ENCODE data around the gene PANX2. TPM values are rescaled to one million over a fixed set of nuclear protein-coding genes. Genes with fewer than 3 reads are reported as not detected.
A peak's percentile ranks its signal among the peaks of the same experiment; 100 is the strongest.
"Not testable (repeated sequence)": the region's sequence is repeated elsewhere in the genome, so short reads cannot be mapped to it uniquely, and the experiment has no call there.

Gene PANX2
- total RNA-seq, 2 donors from 2014 or later = 2.1 to 2.5 TPM

DNA sequence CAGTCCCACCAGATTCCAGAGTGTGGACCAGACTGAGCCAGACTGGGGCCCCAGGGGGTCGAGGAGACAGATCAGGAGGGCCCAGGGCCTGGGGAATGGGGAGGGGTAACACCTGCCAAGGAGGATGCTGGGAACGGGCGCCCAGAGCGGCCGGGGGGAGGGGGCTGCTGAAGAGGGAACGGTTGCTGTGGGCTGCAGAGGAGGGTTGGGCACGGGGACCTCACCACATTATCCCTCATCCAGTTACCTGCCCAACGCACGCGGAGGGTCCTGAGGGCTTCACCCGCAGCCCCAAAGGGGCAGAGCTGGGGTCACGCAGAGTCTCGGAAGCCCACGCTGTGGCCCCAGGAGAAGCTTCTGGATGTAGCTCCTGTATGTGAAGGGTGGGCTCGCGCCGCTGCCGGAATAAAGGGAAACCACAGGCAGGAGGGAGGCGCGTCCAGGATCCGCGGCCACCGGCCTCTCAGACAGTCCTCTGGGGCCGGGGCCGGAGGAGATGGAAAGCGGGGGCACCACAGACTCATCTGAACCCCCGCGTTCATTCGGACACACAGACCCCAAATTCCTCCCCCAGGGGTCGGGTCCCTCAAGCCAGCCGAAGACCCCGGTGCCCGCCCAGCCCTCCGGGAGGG, 29.4 kb downstream of the PANX2 start:
- ATAC-seq (peak in 1 of 2 donors; percentile 2), DNase-seq (ENCODE audit: low spot score in 2 of 2) (no peak)
- peak overlapping the region in 1 of 2 donors; percentile 44 for H3K27ac Mint-ChIP-seq
- H3K36me3 Mint-ChIP-seq = no peaks in the 10 kb centered on the region
- H3K9me3 Mint-ChIP-seq = no peaks in the 10 kb centered on the region

GRCh38 chr22:50200461-50201190, 30.1 kb downstream of the PANX2 start, which contains the start of gene SELENOO:
Gene SELENOO, plus strand, starts transcription at chr22:50201011. Its CDS starts 26 bp downstream, at chr22:50201037.
- H3K27ac Mint-ChIP-seq = peak within 1 kb of the TSS; percentile 70 to 82
- DNase-seq (ENCODE audit: low spot score in 2 of 2) (peak; percentile 90 to 92), ATAC-seq (peak; percentile 91 to 92)
- H3K9me3 Mint-ChIP-seq = no peaks in the 10 kb centered on the region
- no peaks in the 10 kb centered on the region for H3K36me3 Mint-ChIP-seq

GRCh38 chr22:50201191-50202129, 30.9 kb downstream of the PANX2 start:
- Mint-ChIP-seq H3K36me3 (no peaks in the 10 kb centered on the region), H3K27ac (peak overlapping the region; percentile 70 to 82), H3K9me3 (no peaks in the 10 kb centered on the region)
- ATAC-seq = peak; percentile 33 to 34
- no peak for DNase-seq (ENCODE audit: low spot score in 2 of 2)

DNA sequence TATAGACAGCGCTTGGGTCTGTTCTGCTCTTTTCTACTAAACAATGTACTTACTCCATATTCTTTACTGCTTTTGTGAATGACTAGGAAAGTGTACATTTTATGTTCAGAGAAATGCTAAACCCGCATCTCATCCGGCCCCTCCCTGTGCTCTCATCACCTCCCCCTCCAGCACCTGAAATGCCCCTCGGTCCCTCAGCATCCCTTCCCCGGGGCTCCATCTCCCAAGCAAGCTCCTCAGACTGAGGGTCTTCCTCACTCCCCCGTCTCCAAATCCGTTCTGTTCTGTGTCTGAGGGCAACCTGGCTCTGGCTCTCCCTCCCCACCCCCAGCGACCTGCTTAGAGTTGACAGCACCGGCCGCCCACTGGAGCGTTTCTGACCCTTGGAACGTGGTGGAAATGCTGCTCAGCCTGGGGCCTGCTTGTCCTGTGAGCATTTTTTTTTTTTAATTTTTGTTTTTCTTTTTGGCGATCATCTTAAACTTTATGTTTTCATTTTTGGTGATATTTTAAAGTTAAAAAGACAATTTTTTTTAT, 31.7 kb downstream of the PANX2 start:
- H3K36me3 Mint-ChIP-seq = no peaks in the 10 kb centered on the region
- peak overlapping the region; percentile 70 to 82 for H3K27ac Mint-ChIP-seq
- H3K9me3 Mint-ChIP-seq = no peaks in the 10 kb centered on the region
- ATAC-seq (no peak), DNase-seq (ENCODE audit: low spot score in 2 of 2) (no peak)

DNA sequence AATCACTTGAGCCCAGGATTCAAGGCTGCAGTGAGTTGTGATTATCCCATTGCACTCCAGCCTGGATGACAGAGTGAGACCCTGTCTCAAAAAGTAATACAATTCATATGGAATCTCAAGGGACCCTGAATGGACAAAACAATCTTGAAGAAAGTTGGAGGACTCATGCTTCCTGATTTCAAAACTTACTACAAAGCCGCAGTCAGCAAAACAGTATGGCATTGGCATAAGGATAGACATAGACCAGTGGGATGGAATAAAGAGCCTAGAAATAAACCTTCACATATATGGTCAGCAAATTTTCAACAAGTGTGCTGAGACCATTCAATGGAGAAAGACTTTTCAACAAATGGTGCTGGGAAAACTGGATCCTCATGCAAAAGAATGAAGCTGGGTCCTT, 32.8 kb downstream of the PANX2 start:
- Mint-ChIP-seq H3K36me3 (no peaks in the 10 kb centered on the region), H3K9me3 (no peaks in the 10 kb centered on the region), H3K27ac (no peak overlapping the region)
- no peak for DNase-seq (ENCODE audit: low spot score in 2 of 2)
- no peak for ATAC-seq

DNA sequence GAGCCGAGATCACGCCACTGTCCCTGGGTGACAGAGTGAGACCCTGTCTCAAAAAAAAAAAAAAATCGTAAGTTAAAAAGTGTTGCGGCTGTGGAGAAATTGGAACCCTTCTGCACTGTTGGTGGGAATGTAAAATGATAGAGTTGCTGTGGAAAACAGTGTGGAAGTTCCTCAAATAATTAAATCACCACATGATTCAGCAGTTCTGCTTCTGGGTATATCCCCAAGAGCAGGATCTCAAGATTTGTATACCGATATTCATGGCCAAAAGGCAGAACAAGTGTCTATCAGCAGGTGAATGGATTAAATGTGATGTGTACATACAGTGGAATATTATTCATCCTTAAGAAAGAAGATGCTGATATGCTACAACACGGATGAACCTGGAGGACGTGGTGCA, 34.0 kb downstream of the PANX2 start:
- no peak for ATAC-seq
- DNase-seq (ENCODE audit: low spot score in 2 of 2) = no peak
- Mint-ChIP-seq H3K27ac (peak overlapping the region; percentile 6 to 40), H3K9me3 (no peaks in the 10 kb centered on the region), H3K36me3 (no peaks in the 10 kb centered on the region)

GRCh38 chr22:50204998-50205397, 34.5 kb downstream of the PANX2 start:
- not testable (repeated sequence) for ATAC-seq; H3K9me3 Mint-ChIP-seq; DNase-seq (ENCODE audit: low spot score in 2 of 2); H3K36me3 Mint-ChIP-seq
- H3K27ac Mint-ChIP-seq = peak overlapping the region; percentile 40 to 41

- H3K27ac Mint-ChIP-seq = no peak overlapping the region
- H3K9me3 Mint-ChIP-seq = no peaks in the 10 kb centered on the region
- ATAC-seq = no peak
- no peak for DNase-seq (ENCODE audit: low spot score in 2 of 2)
- no peaks in the 10 kb centered on the region for H3K36me3 Mint-ChIP-seq
Measured at GRCh38 chr22:50205781-50206569, 35.4 kb downstream of the PANX2 start.

DNA sequence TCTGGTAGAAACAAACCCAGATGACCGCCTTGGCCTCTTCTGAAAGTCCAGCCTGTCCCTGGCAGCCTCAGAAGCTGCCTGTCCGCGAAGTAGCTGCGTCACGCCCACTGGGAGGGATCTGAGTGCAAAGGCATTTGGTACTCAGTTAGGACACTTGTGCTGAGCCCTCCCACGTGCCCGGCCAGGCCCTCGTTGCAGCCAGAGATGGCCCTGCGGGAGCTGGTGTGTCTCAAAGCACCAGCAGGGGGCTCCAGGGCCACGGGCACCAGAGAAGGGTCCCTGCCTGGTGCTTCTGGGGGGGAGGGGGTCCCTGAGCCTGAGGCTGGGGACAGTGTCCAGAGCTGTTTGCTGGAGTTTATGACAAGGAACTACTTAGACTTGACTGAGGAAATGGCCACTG, 36.1 kb downstream of the PANX2 start:
- no peak for ATAC-seq
- DNase-seq (ENCODE audit: low spot score in 2 of 2) = no peak
- H3K36me3 Mint-ChIP-seq = no peaks in the 10 kb centered on the region
- H3K27ac Mint-ChIP-seq = no peak overlapping the region
- no peaks in the 10 kb centered on the region for H3K9me3 Mint-ChIP-seq

DNA sequence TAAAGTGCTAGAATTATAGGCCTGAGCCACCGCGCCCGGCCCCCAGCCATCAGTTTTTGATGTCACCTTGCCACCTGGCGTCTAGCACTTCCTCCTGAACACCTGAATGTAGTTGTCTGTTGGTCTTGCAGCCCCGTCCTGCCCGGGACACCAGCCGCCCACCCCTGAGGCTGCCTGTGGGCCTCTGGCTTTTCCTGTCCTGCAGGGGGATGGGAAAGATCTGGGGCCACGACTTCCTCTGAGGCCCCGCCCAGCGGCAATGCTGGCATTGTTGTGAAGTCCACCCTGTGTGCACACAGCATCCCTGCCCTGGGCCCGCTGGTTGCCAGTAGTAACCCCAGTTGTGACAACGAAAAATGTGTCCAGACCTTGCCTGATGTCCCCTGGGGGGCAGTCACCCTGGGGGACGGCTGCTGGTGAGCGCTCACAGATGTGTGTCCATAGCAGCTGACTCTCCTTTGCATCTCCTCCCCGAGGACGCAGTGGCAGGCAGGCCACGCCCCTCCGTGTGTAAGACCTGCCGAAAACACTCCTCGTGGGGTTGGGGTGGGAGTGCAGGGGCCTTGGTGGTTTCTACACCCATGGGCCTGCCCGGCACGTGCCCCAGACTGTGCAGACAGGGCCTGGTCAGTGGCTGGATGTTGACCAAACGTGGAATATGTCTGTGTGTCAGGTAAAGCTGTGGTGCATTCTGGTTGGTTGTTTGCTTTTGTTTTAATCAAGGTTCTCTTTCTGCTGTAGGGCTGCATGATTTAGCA, 37.0 kb downstream of the PANX2 start:
- H3K27ac Mint-ChIP-seq = no peak overlapping the region
- ATAC-seq = no peak
- H3K36me3 Mint-ChIP-seq = no peaks in the 10 kb centered on the region
- DNase-seq (ENCODE audit: low spot score in 2 of 2) = no peak
- no peaks in the 10 kb centered on the region for H3K9me3 Mint-ChIP-seq

- ATAC-seq (no peak), DNase-seq (ENCODE audit: low spot score in 2 of 2) (no peak)
- no peak overlapping the region for H3K27ac Mint-ChIP-seq
- H3K36me3 Mint-ChIP-seq = no peaks in the 10 kb centered on the region
- H3K9me3 Mint-ChIP-seq = no peaks in the 10 kb centered on the region
Measured at GRCh38 chr22:50208430-50208938, 38.0 kb downstream of the PANX2 start.

DNA sequence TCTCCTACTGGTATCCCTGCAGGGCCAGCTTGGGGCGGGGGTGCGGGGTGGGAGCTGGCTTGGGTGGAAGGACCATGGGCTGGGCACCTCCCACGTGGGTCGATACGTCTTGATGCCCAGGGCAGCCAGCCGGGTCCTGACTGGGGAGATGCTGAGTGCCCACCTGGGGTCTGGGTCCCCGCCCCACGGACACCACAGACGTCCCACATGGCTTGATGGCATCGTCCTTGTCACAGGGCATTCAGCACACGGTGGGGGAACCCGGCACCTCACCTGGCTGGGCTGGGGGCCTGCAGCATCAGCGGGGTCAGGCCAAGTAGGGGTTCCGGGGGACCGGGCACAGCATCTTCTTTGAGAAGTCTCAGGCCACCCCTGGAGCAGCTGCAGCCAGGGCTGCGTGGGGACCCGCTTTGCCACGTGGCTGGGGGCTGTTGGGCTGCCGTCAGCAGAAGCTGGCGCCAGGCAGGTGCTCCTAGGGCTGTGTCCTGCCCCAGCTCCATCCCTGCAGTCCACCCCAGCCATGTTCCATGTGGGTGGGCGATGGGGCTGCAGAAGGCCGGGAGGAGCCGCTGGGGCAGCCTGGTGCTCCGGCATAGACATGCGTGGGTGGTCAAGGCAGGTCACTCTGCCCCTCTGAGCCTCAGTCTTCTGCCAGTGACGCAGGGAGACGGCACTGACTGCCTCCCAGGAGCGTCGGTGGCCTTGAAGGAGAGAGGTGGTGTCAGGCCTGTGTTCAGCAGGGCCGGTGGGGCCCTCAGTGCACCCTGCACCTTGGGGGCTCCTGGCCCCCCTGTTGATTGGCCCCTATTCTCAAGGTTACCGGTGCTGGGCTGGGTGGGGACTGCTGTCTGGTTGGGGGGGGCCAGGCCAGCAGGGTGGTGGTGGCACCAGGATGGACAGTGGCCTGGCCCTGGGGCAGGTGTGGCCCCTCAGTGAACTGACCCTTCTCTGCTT, 38.7 kb downstream of the PANX2 start:
- Mint-ChIP-seq H3K27ac (peak overlapping the region; percentile 37 to 77), H3K9me3 (no peaks in the 10 kb centered on the region)

GRCh38 chr22:50209893-50210292, 39.4 kb downstream of the PANX2 start:
- H3K36me3 Mint-ChIP-seq = peaks cover 0 to 3% of the 10 kb centered on the region in 2 donors
- ATAC-seq (peak; percentile 68 to 71), DNase-seq (ENCODE audit: low spot score in 2 of 2) (peak; percentile 63 to 74)
- H3K9me3 Mint-ChIP-seq = no peaks in the 10 kb centered on the region
- H3K27ac Mint-ChIP-seq = peak overlapping the region; percentile 37 to 77

More for the DNA sequence above, 38.7 kb downstream of the PANX2 start:
- H3K36me3 Mint-ChIP-seq = no peaks in the 10 kb centered on the region
- DNase-seq (ENCODE audit: low spot score in 2 of 2) (peak in 1 of 2 donors; percentile 53), ATAC-seq (peak; percentile 19 to 48)

All from activated naive CD4-positive, alpha-beta T cell treated with anti-CD3 and anti-CD28 coated beads, Interleukin-2, amount 50 U/mL, for 72 hours (primary cell).